ENCODE data around the gene COPS7A.

COPS7A gene

DNA sequence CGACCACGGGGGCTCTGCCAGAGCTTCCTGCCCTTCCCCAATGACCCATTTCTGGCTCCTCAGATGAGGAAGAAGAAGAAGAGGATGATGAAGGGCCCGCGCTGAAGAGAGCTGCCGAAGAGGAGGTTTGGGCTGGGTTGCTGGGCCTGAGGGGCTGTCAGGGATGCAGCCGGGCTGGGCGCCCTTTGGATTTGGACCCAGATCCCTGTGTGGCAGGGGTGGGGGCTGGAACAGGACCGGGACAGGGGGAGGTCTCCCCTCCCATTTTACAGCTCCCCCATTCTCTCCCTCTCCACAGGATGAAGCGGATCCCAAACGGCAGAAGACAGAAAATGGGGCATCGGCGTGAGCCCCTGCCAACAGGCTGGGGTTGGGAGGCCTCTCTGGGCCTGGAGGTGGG is 46.2 kb downstream of the COPS7A start:
- DNase-seq (ENCODE audit: low read depth) = no peak

DNA sequence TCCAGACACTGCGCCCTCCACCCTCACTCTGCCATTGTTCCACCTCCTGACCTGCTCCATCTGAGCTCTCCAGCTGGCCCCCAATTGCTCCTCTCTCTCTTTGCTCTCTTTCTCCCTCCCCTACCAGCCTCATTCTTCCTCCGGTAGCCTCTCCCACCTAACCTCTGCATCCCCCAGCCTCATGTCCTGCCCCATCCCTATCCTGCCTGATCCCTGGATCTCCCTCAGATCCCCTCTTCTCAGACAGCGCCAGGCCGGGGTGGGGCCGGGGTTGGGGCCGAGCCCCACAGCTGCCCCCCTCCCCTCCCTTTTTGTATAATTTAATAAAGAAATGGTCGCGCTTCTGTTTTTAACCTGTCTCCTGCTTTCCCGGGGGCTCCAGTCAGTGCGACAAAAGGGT is 46.8 kb downstream of the COPS7A start:
- no peak for DNase-seq (ENCODE audit: low read depth)

DNA sequence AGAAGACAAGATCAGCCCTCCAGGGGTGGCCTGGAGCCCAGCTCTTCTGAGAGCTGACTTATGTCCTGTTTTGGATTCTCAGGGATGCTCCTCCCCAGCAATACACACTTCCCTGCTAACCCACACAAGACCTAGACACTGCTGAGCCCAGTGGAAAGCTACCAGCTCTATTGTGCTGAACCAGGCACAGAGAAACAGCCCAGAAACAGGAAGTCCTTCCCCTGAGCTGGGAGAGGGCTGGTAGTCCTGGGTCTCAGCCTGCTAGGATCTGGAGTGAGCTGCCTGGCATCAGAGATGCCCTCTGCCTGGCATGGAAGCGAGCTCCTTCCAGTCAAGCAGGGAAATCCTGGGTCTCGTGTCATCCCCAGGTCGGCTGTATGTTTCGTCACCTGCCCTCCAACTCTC is 47.2 kb downstream of the COPS7A start:
- DNase-seq (ENCODE audit: low read depth) = no peak

DNA sequence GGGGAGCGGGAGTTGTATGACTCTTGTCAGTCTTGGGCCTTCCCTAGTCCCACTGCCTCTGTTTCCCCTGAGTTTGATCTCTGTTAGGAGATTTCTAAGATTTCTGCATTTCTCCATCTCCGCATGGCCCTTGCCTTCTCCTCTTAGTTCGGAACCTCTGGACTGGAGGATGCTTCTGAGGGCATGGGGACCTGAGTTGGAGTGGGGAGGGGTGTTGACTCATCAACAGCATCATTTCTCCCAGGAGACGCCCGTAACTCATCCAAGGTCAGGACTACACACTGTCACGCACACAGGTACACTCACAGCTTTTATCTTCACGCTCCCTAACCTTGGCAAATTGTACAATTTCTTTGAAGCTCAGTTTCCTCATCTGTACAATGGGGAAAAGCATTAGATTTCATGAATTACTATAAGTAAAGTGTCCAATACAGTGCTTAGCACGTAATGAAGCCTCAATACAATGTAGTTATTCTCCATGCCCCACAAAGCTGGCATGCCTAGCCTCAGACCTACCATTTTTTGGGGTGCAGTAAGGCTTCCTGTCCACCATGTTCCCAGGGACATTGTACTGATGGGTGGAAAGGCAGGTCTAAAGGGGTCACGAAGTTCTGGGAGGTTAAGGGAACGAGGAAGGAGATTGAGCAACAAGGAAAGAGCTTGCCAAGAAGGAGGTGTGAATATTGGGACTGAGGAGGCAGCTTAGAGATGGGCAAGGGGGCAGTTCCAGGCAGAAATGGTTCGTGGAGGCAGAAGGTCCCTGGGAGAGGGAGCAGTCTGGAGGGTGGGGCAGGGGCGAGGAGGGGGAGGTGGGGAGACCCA is 47.9 kb downstream of the COPS7A start:
- DNase-seq (ENCODE audit: low read depth) = no peak

DNA sequence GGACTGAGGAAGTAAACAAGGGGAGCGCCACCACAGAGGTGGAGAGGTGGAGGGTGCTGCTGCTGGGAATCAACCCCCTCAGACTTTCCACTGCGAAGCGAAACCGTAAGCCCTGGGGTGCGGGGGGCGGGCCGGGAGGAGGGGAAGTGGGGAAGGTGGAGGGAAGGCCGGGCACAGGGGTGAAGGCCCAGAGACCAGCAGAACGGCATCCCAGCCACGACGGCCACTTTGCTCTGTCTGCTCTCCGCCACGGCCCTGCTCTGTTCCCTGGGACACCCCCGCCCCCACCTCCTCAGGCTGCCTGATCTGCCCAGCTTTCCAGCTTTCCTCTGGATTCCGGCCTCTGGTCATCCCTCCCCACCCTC is 48.5 kb downstream of the COPS7A start, which contains the start of gene LAG3:
TSS of gene LAG3 (plus strand) at position 190 of the 365 bp plus-strand sequence. CDS start 333 bp downstream, outside the sequence.
- no peak for DNase-seq (ENCODE audit: low read depth)

DNA sequence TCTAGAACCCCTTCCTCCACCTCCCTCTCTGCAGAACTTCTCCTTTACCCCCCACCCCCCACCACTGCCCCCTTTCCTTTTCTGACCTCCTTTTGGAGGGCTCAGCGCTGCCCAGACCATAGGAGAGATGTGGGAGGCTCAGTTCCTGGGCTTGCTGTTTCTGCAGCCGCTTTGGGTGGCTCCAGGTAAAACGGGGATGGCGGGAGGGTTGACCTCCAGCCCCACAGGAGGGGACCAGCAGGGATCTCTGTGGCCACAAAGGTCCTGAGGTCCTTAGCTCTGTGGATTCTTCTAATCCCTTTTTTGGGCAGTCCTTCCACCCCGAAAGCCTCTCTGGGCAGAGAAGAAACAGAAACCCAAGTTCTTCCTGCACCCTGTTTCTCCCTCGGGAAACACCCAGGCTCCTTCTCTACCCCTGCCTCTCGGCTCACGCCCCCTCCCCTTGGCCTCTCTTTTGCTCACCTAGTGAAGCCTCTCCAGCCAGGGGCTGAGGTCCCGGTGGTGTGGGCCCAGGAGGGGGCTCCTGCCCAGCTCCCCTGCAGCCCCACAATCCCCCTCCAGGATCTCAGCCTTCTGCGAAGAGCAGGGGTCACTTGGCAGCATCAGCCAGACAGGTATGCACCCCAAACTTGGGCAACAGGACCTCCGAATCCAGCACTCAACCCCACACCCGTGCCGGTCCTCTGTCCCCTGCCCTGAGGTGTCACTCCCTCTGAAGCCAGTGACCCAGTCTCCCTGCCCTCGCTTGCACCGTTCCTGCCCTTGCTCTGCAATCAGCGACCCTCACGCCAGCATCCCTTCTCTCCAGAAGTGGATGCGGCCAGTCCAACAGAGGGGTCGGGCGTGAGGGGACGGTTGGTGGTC is 49.1 kb downstream of the COPS7A start:
- DNase-seq (ENCODE audit: low read depth) = no peak

DNA sequence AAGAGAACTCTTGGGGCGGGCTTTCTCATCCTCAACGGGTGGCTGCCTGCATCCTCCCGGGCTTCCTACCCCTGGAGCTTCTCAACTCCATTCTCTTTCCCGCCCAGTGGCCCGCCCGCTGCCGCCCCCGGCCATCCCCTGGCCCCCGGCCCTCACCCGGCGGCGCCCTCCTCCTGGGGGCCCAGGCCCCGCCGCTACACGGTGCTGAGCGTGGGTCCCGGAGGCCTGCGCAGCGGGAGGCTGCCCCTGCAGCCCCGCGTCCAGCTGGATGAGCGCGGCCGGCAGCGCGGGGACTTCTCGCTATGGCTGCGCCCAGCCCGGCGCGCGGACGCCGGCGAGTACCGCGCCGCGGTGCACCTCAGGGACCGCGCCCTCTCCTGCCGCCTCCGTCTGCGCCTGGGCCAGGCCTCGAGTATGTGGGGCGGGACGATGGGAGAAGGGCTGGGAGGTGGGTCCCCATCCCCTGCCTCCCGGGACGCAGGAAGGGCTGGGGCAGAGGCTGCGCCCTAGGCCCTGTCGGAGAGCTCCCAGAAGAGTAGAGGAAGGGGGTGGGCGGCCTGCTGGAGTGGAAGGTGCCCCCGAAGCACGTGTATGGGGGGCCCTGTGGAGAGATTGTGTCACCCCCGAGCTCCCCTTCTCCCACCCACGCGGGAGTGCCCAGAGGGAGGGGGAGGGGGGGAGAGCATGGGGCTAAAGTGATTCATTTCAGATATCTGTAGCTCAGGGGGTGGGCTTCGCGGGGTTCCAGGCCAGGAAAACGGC is 49.9 kb downstream of the COPS7A start:
- no peak for DNase-seq (ENCODE audit: low read depth)

DNA sequence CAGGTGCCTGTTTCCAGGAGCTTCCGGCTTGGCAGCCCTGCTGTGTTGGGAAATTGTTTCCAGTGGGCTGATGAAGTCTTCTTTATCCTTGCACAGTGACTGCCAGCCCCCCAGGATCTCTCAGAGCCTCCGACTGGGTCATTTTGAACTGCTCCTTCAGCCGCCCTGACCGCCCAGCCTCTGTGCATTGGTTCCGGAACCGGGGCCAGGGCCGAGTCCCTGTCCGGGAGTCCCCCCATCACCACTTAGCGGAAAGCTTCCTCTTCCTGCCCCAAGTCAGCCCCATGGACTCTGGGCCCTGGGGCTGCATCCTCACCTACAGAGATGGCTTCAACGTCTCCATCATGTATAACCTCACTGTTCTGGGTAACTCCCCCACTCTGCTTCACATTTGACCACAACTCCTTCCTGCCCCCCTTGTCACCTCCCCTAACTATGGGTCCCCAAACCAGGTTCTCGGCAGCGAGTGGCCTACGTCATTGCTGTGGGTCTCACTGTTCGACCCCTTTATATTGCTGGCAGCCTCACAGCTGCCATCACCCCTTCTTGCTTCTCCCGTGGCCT is 50.7 kb downstream of the COPS7A start:
- DNase-seq (ENCODE audit: low read depth) = no peak

DNA sequence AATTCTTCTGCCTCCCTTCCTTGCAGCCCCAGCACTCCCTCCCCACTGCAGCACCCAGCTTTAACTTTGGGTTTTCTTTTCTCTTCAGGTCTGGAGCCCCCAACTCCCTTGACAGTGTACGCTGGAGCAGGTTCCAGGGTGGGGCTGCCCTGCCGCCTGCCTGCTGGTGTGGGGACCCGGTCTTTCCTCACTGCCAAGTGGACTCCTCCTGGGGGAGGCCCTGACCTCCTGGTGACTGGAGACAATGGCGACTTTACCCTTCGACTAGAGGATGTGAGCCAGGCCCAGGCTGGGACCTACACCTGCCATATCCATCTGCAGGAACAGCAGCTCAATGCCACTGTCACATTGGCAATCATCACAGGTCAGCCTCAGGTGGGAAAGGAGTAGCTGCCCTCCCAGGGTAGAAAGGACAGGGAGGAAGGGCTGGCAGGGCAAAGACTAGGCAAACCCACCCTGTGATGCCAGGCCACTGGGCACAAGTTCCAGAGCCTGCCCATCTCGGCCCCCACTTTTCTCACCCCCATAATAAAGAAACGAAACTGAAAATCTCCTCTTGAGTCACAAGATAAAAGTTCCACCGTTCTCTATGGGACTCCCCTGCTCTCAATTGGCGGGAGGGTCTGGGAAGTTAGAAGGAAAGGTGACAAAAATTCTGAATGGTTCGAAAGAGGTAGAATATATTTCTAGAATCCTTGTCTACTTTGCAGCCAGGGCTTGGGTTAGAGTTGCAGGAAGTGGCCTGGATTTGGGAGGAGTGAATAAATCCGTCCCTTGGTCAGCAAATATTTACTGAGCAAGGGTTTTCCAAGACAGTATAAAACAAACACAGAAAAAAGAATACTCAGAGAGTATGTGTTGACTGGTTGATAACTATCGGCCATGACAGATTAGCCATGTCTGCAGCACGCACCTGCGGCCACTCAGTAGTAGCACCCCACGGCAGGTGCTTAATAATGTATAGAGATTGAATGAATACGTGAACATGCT is 51.6 kb downstream of the COPS7A start:
- no peak for DNase-seq (ENCODE audit: low read depth)

DNA sequence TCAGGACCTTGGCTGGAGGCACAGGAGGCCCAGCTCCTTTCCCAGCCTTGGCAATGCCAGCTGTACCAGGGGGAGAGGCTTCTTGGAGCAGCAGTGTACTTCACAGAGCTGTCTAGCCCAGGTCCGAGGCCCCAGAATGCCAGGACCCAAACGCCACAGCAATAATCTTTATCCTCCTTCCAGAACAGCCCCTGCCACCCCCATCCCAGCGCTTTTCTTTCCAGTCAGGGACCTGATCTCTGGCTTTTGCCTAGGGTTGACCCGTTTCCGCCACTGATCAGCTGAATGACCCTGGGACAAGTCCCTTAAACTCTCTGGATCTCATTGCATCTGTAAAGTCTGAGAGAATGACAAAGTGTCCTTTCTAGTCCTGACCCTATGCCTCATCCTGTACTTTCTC is 53.5 kb downstream of the COPS7A start:
- DNase-seq (ENCODE audit: low read depth) = no peak

DNA sequence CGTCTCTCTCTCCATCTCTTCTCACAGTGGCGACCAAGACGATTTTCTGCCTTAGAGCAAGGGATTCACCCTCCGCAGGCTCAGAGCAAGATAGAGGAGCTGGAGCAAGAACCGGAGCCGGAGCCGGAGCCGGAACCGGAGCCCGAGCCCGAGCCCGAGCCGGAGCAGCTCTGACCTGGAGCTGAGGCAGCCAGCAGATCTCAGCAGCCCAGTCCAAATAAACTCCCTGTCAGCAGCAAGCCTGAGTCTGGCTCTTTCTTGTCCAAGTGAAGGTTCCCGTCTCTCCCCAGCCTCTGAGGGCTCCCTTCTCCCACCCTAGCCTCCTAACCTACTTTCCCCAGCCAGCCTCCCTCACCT is 54.3 kb downstream of the COPS7A start:
- no peak for DNase-seq (ENCODE audit: low read depth)

DNA sequence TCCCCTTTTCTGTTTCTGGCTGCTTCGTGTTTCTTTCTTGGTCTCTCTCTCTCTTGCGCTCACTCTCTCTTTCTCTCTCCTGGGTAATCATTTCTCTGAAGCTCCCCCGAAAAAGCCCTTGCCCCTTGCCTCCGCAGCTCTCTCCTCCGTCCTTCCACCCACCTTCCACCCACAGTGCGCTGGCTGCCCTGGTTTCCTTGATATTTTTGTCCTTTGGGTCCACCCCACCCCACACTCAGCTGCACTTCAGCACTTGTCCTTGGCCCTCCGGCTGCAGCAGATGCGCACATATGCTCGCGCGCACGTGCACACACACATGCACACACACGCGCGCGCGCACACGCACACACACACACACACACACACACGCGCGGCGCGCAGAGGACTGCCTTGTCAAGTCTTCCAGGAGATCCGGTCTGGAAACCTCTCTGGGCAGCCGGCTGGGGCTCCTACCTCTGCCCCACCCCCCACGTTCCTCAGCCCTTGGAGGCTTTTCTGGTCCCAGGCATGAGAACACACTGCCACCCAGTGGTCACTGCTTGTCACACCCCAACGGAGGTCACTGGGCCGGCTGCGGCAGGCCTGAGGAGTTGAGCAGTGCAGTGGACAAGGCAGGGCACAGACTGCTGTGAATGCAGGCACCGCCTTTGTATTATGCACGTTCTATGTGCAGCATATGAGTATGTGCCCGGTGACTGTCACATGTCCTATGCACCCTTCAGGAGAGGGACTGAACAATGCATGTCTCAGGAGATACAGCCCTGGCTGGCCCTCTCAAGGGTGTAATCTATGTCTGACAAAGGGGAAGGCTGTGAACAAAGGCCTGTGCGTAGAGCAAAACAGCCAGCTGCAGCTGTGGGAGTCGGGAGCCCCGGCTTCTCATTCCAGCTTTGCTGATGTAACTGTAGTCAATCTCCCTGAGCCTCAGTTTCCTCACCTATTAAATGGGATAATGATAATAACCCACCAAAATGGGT is 55.0 kb downstream of the COPS7A start:
- DNase-seq (ENCODE audit: low read depth) = peak; percentile 83

DNA sequence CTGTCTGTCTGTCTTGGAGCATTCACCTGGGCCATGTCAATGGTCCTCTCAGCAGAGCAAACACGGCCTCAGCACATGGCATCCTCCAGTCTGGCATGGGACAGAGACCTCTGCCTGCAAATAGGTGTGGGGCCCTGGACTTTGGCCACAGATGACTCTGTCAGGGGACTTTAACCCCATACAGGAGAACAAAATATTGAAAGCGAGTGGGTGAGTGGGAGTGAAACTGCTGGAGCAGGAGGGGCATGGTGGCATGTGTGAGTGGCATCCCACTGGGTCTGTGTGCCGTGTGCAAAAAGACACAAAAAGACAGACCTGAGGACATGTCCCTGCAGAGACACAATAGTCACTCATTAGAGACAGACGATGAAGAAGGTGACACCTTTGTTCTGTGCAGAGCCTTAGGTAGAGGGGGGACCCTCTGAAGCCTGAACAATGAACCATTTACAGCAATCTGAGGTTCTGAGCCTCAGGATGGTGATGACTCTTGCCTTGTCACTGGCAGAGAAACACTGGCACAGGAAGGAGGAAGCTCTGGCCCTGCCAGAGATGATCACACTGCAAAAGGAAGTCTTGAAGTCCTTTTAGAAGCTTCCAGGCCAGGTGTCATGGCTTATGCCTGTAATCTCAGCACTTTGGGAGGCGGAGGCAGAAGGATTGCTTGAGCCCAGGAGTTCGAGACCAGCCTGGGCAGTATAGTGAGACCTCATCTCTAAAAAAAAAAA is 56.0 kb downstream of the COPS7A start:
- no peak for DNase-seq (ENCODE audit: low read depth)

DNA sequence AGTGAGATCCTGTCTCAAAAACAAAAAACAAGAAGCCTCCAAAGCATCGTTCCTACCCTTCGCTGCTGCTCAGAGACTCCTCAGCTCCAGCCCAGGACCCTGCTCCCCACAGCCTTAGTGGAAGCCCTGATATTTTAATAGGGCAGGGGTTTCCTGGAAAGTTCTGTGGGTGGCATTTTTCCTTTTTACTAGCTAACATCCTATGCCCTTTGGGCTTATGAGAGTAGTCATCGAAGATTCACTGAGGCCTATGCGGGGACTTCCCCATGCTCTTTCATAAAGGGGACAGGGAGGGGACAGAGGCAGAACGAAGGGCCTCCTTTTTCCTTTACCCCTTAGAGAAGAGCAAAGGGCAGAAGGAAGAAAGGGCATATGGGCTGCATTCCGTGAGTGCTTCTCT is 56.7 kb downstream of the COPS7A start:
- no peak for DNase-seq (ENCODE audit: low read depth)

Data from stimulated activated CD8-positive, alpha-beta memory T cell treated with anti-CD3 and anti-CD28 coated beads, Interleukin-12 subunit alpha, Interleukin-12 subunit beta, amount 100 ng/mL, for 1 hour (primary cell).